SK-N-SH (cell line): ENCODE measurements around the gene HSD11B1L. TPM values are rescaled to one million over a fixed set of nuclear protein-coding genes. Genes with fewer than 3 reads are reported as not detected.

Source experiments
- CTCF ChIA-PET: fragments of 300-600, 350-600 bp; formaldehyde crosslinking; extraction: SDS; loops from one replicate; lab custom pipeline; 2021; lab: Yijun Ruan, JAX
- POLR2A ChIA-PET: fragments of 350-600 bp; sonication (Branson Sonifier 250); formaldehyde crosslinking; extraction: SDS; loops from one replicate; lab custom pipeline; 2020; ENCODE audit warnings: antibody characterized with exemption, inconsistent platforms; lab: Yijun Ruan, JAX
- DNase-seq: peaks from one replicate; pipeline ENCODE4 v3.0.0; 2012
- H2AFZ ChIP-seq: fragments of 200-600 bp; sonication (generic); 2 replicates; pipeline ENCODE4 v1.8.1; 2016; ENCODE audit warnings: antibody characterized with exemption, mild to moderate bottlenecking, low read depth
- H3F3A ChIP-seq: fragments of 200-600 bp; sonication (generic); replicated peaks from 2 replicates; pipeline ENCODE3; 2016; ENCODE audit warnings: antibody characterized with exemption, mild to moderate bottlenecking; ENCODE audit not compliant: insufficient read depth
- H3K27ac ChIP-seq, 2 experiments: fragments of 200-500 bp in 1 of 2; fragments of 200-600 bp in 1 of 2; sonication (Bioruptor generic) in 1 of 2; sonication (generic), shearing (Covaris generic) in 1 of 2; 2 replicates each; pipeline versions ENCODE4 v1.5.1 to v1.6.1; 2014 to 2016; ENCODE audit warnings: low read depth in 2 of 2, inconsistent platforms in 1 of 2, low read length in 1 of 2, mild to moderate bottlenecking in 1 of 2, mixed read lengths in 1 of 2
- H3K27me3 ChIP-seq: fragments of 200-600 bp; sonication (generic), shearing (Covaris generic); 2 replicates; pipeline ENCODE4 v1.6.1; 2016; ENCODE audit warnings: mixed run types; ENCODE audit not compliant: insufficient read depth
- H3K36me3 ChIP-seq, 2 experiments: fragments of 200-500 bp in 1 of 2; fragments of 200-600 bp in 1 of 2; sonication (Bioruptor generic) in 1 of 2; sonication (generic) in 1 of 2; replicated peaks in 1 of 2; 2 replicates each; pipeline versions ENCODE3 to v1.5.1; 2014 to 2016; ENCODE audit warnings: low read length in 1 of 2, mild to moderate bottlenecking in 1 of 2; ENCODE audit not compliant: insufficient read depth in 2 of 2, control insufficient read depth in 1 of 2
- H3K4me1 ChIP-seq, 2 experiments: fragments of 200-500 bp in 1 of 2; fragments of 200-600 bp in 1 of 2; sonication (Bioruptor generic) in 1 of 2; sonication (generic), shearing (Covaris generic) in 1 of 2; 2 replicates each; pipeline versions ENCODE4 v1.5.1 to v1.6.1; 2014 to 2016; ENCODE audit warnings: low read depth in 1 of 2, low read length in 1 of 2, mixed run types in 1 of 2; ENCODE audit not compliant: insufficient read depth in 2 of 2, control insufficient read depth in 1 of 2
- H3K4me2 ChIP-seq: fragments of 200-600 bp; sonication (generic), shearing (Covaris generic); 2 replicates; pipeline ENCODE4 v1.6.1; 2017; ENCODE audit warnings: mixed run types
- H3K4me3 ChIP-seq, 2 experiments: fragments of 200-500 bp in 1 of 2; fragments of 200-600 bp in 1 of 2; sonication (Bioruptor generic) in 1 of 2; sonication (generic), shearing (Covaris generic) in 1 of 2; 2 replicates each; pipeline versions ENCODE4 v1.5.1 to v1.8.1; 2014 to 2016; ENCODE audit warnings: low read depth in 2 of 2, inconsistent platforms in 1 of 2, low read length in 1 of 2, mild to moderate bottlenecking in 1 of 2, mixed read lengths in 1 of 2, moderate library complexity in 1 of 2
- H3K79me2 ChIP-seq: fragments of 200-600 bp; sonication (generic); 2 replicates; pipeline ENCODE4 v1.8.1; 2017; ENCODE audit warnings: mild to moderate bottlenecking; ENCODE audit not compliant: insufficient read depth
- H3K9ac ChIP-seq: fragments of 200-600 bp; sonication (generic); 2 replicates; pipeline ENCODE4 v1.6.1; 2017; ENCODE audit warnings: mixed run types
- H3K9me2 ChIP-seq: fragments of 200-600 bp; sonication (generic); 2 replicates; pipeline ENCODE4 v1.6.1; 2017; ENCODE audit warnings: mixed run types
- H3K9me3 ChIP-seq: fragments of 200-600 bp; sonication (generic); 2 replicates; pipeline ENCODE4 v1.6.1; 2017; ENCODE audit warnings: mixed run types, mild to moderate bottlenecking, moderate library complexity
- H4K20me1 ChIP-seq: fragments of 200-600 bp; sonication (generic); 2 replicates; pipeline ENCODE4 v1.6.1; 2017; ENCODE audit warnings: mild to moderate bottlenecking, mixed run types; ENCODE audit not compliant: insufficient read depth
- ELF1 ChIP-seq: IDR thresholded peaks from 2 replicates; pipeline ENCODE4 v1.4.0; 2012
- FOXJ3 ChIP-seq: sonication (generic); formaldehyde crosslinking; IDR thresholded peaks from 2 replicates; pipeline ENCODE4 v1.5.1; 2020; ENCODE audit warnings: mild to moderate bottlenecking, missing genetic modification reagents
- FOXM1 ChIP-seq: IDR thresholded peaks from 2 replicates; pipeline ENCODE4 v1.4.0; 2012; ENCODE audit warnings: low read depth, mild to moderate bottlenecking
- RCOR1 ChIP-seq: fragments of 150-350 bp; IDR thresholded peaks from 2 replicates; pipeline ENCODE4 v1.6.1; 2017; ENCODE audit warnings: antibody characterized with exemption, low read length
- YY1 ChIP-seq: IDR thresholded peaks from 2 replicates; pipeline ENCODE4 v1.4.0; 2012; ENCODE audit warnings: low read depth, mild to moderate bottlenecking
- ZBTB33 ChIP-seq: IDR thresholded peaks from 2 replicates; pipeline ENCODE4 v1.4.0; 2012; ENCODE audit warnings: low read depth, borderline replicate concordance
- WGBS: methylation state at CpG from one replicate; pipeline ENCODE4 v1.1.6; 2017; ENCODE audit warnings: low lambda C conversion rate; 5-methylcytosine and 5-hydroxymethylcytosine counted together
- polyA plus RNA-seq, 3 experiments: library from polyadenylated mRNA; depleted of rRNA; stranded (reverse); fragments of >200 nt; gene quantifications; 2 replicates each; pipeline ENCODE4 v1.2.3, GENCODE V29; 2012
- TF ChIP-seq, protein P1 (sequence below): fragments of 150-350 bp; IDR thresholded peaks from 2 replicates; pipeline ENCODE4 v1.6.1; 2017; ENCODE audit warnings: antibody characterized with exemption, low read length, low read depth, borderline replicate concordance
- TF ChIP-seq, protein P2 (sequence below): IDR thresholded peaks from 2 replicates; pipeline ENCODE4; 2012

Gene HSD11B1L
- polyA plus RNA-seq, 1 of the 3 experiments (the other 2 are of a cell fraction) = 53.3 TPM

DNA sequence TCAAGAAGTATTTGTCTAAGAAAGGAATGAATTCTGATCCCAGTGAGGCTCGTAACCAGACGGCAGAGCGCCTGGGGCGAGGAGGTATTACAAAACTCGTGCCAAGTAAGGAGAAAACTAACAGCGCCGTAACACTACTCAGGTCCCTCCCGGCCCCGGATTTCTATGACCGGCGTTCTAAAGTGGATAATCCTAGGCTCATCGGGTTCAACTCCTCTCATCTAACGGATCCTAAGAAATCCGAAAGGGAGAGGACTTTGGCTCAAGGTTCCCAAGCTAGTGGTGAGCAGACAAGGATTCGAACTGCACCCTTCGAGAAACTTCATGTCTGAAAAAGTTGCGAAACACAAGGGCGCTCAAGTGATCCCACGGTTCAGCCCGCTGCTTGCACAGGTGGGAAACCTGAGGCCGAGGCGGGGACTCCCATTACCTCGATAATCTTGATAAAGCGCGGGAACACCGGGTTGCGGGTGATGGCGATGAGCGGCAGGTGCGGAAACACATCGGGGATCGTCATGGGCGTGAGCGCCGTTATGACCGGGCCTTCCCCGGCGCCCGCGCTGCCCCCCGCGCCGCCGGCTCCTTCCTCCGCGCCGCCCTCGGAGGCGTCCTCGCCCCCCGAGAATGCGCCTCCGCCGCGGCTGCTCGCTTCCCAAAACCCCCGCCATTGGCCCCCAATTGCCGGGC is 38.6 kb downstream of the HSD11B1L start:
- CTCF ChIA-PET = interaction anchor here (0.7 to 4.1 kb wide), 10 partner anchors 11 to 99 kb away, joined by 3 to 31 read pairs (median 4); partner anchors contain the start of gene RPL36
- DNase-seq = no peak
- 1% methylated on average over 21 of the region's 58 CpGs for whole genome bisulfite sequencing

More for the DNA sequence above, 38.6 kb downstream of the HSD11B1L start:
- Histone ChIP-seq H3K9ac (peak overlapping the region; percentile 96), H3K4me2 (peak overlapping the region; percentile 100), H3K36me3 (peaks cover 0 to 5% of the 10 kb centered on the region in 2 experiments), H3K4me1 (peaks cover 10 to 13% of the 10 kb centered on the region in 2 experiments; a peak in 3 of 4 replicates), H4K20me1 (peaks cover 18% of the 10 kb centered on the region), H3K9me2 (no peaks in the 10 kb centered on the region)
- POLR2A ChIA-PET = interaction anchor here (0.6 to 1.8 kb wide), 8 partner anchors 12 to 80 kb away, joined by 3 to 12 read pairs (median 4); partner anchors contain the start of gene RPL36
- TF ChIP-seq, protein P1, sequence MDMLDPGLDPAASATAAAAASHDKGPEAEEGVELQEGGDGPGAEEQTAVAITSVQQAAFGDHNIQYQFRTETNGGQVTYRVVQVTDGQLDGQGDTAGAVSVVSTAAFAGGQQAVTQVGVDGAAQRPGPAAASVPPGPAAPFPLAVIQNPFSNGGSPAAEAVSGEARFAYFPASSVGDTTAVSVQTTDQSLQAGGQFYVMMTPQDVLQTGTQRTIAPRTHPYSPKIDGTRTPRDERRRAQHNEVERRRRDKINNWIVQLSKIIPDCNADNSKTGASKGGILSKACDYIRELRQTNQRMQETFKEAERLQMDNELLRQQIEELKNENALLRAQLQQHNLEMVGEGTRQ = no peak
- TF ChIP-seq YY1 = no peak
- TF ChIP-seq RCOR1 = no peak
- TF ChIP-seq ELF1 = no peak
- TF ChIP-seq, protein P2, sequence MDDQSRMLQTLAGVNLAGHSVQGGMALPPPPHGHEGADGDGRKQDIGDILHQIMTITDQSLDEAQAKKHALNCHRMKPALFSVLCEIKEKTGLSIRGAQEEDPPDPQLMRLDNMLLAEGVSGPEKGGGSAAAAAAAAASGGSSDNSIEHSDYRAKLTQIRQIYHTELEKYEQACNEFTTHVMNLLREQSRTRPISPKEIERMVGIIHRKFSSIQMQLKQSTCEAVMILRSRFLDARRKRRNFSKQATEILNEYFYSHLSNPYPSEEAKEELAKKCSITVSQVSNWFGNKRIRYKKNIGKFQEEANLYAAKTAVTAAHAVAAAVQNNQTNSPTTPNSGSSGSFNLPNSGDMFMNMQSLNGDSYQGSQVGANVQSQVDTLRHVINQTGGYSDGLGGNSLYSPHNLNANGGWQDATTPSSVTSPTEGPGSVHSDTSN = no peak
- TF ChIP-seq FOXJ3 (CRISPR knock-in tag) = no peak
- TF ChIP-seq ZBTB33 = no peak
- TF ChIP-seq FOXM1 = no peak
- TF ChIP-seq, all 33 proteins: peak for 0
- Histone ChIP-seq H2AFZ (no peak overlapping the region), H3K9me3 (no peaks in the 10 kb centered on the region), H3K4me3 (peak overlapping the region; percentile 84 to 95), H3F3A (peaks cover 13% of the 10 kb centered on the region), H3K27me3 (no peaks in the 10 kb centered on the region), H3K79me2 (peaks cover 54% of the 10 kb centered on the region), H3K27ac (peak overlapping the region; percentile 90 to 97)
